GM12878 (cell line): ENCODE data around the gene MYOM1. TPM values are rescaled to one million over a fixed set of nuclear protein-coding genes. Genes with fewer than 3 reads are reported as not detected.

Experiments
- ATAC-seq: fragments of 200-7000 bp; cut with Tn5 transposase; 3 replicates; pipeline ENCODE4 v1.9.1; 2020; ENCODE audit warnings: mild to moderate bottlenecking, moderate library complexity
- BruUV-seq: library from RNA; stranded (reverse); fragments of 400-500 nt; replicated peaks from 2 replicates; lab custom pipeline; 2021; lab: Mats Ljungman, UMichigan
- CTCF ChIA-PET: fragments of 300-600 bp; sonication (Branson Sonifier 250); formaldehyde crosslinking; extraction: SDS; loops from one replicate; lab custom pipeline; 2021; ENCODE audit warnings: inconsistent platforms; lab: Yijun Ruan, JAX
- POLR2A ChIA-PET: fragments of 350-600 bp; formaldehyde crosslinking; extraction: SDS; loops from one replicate; lab custom pipeline; 2021; ENCODE audit warnings: inconsistent platforms; lab: Charles Lee
- RAD21 ChIA-PET: fragments of 300-600 bp; sonication (Branson Sonifier 250); formaldehyde crosslinking; loops from one replicate; lab custom pipeline; 2023; ENCODE audit warnings: antibody characterized with exemption; ENCODE audit not compliant: unreplicated experiment; lab: Charles Lee
- SMC1A ChIA-PET: fragments of 300-600 bp; sonication (Branson Sonifier 250); formaldehyde crosslinking; loops from one replicate; lab custom pipeline; 2023; ENCODE audit not compliant: unreplicated experiment, uncharacterized antibody; lab: Charles Lee
- DNase-seq: peaks from one replicate; pipeline ENCODE4 v3.0.0-alpha.2; 2011; ENCODE audit warnings: low read depth, low spot score
- FAIRE-seq: peaks from 3 replicates; lab custom pipeline; 2011; peaks lifted over from hg19 to GRCh38; lab: Jason Lieb, UNC
- H2AFZ ChIP-seq: 2 replicates; pipeline ENCODE4 v1.6.0; 2011; ENCODE audit warnings: low read depth, low read length, control low read depth; ENCODE audit not compliant: control insufficient read depth
- H3K27ac ChIP-seq: 2 replicates; pipeline ENCODE4 v1.5.1; 2011; ENCODE audit warnings: control low read depth; ENCODE audit not compliant: control insufficient read depth, insufficient read depth
- H3K27me3 ChIP-seq, 2 experiments: replicated peaks in 1 of 2; 2 replicates each; pipeline versions ENCODE4 v1.6.0 to v1.6.1; 2011; ENCODE audit warnings: low read length in 1 of 2; ENCODE audit not compliant: control insufficient read depth in 2 of 2, insufficient read depth in 2 of 2
- H3K36me3 ChIP-seq, 2 experiments: 2 replicates each; pipeline ENCODE4 v1.5.1; 2011; ENCODE audit warnings: low read length in 1 of 2; ENCODE audit not compliant: control insufficient read depth in 2 of 2, insufficient read depth in 2 of 2
- H3K4me1 ChIP-seq: 2 replicates; pipeline ENCODE4 v1.6.1; 2011; ENCODE audit warnings: mild to moderate bottlenecking, low read length, moderate library complexity, mixed read lengths; ENCODE audit not compliant: control insufficient read depth, insufficient read depth
- H3K4me2 ChIP-seq: 2 replicates; pipeline ENCODE4 v1.6.0; 2011; ENCODE audit warnings: control low read depth; ENCODE audit not compliant: control insufficient read depth, insufficient read depth
- H3K4me3 ChIP-seq: fragments of 200-600 bp; sonication (generic); 2 replicates; pipeline ENCODE4 v1.5.1; 2016
- H3K79me2 ChIP-seq: 2 replicates; pipeline ENCODE4 v1.6.0; 2011; ENCODE audit warnings: low read length; ENCODE audit not compliant: control insufficient read depth, insufficient read depth
- H3K9ac ChIP-seq: 2 replicates; pipeline ENCODE4 v1.8.0; 2011; ENCODE audit warnings: low read length, control low read depth, mixed read lengths; ENCODE audit not compliant: control insufficient read depth, insufficient read depth
- H3K9me3 ChIP-seq: replicated peaks from 3 replicates; pipeline ENCODE4 v1.5.1; 2011; ENCODE audit warnings: mild to moderate bottlenecking, low read length; ENCODE audit not compliant: control insufficient read depth, insufficient read depth
- H4K20me1 ChIP-seq: 2 replicates; pipeline ENCODE4 v1.6.0; 2011; ENCODE audit not compliant: control insufficient read depth, insufficient read depth
- EP300 ChIP-seq, 2 experiments: fragments of 150-350 bp in 1 of 2; IDR thresholded peaks; 2 replicates each; pipeline ENCODE4 v1.6.1; 2011 to 2012; ENCODE audit warnings: low read depth in 2 of 2, low read length in 2 of 2, borderline replicate concordance in 1 of 2, improper control_type of control experiment in 1 of 2, inconsistent platforms in 1 of 2; ENCODE audit not compliant: control insufficient read depth in 1 of 2
- FOXM1 ChIP-seq: IDR thresholded peaks from 2 replicates; pipeline ENCODE4 v1.6.1; 2012; ENCODE audit warnings: low read depth, mild to moderate bottlenecking, inconsistent platforms, low read length, moderate library complexity
- NBN ChIP-seq: fragments of 450-650 bp; IDR thresholded peaks from 2 replicates; pipeline ENCODE4 v1.6.1; 2016
- NFIC ChIP-seq: IDR thresholded peaks from 2 replicates; pipeline ENCODE4 v1.6.1; 2012; ENCODE audit warnings: low read depth, mild to moderate bottlenecking, inconsistent platforms, low read length, moderate library complexity
- POLR2AphosphoS2 ChIP-seq: IDR thresholded peaks from 2 replicates; pipeline ENCODE4 v1.6.1; 2011; ENCODE audit warnings: low read depth, mild to moderate bottlenecking, low read length, improper control_type of control experiment, moderate library complexity
- RELB ChIP-seq: fragments of 450-650 bp; IDR thresholded peaks from 2 replicates; pipeline ENCODE4 v1.6.1; 2017; ENCODE audit warnings: low read depth, mild to moderate bottlenecking, moderate library complexity
- REST ChIP-seq: IDR thresholded peaks from 2 replicates; pipeline ENCODE4 v1.6.1; 2012; ENCODE audit warnings: mild to moderate bottlenecking, low read depth, low read length
- WGBS: methylation state at CpG from one replicate; pipeline ENCODE4 v1.1.6; 2016; ENCODE audit warnings: low lambda C conversion rate; ENCODE audit not compliant: insufficient replicate concordance, insufficient coverage; ENCODE audit errors: missing lambda C conversion rate; 5-methylcytosine and 5-hydroxymethylcytosine counted together
- in situ Hi-C: fragments of 300-500 bp; cut with MboI; formaldehyde crosslinking; loops from 9 replicates; pipeline ENCODE4 v1.14.3; 2018; ENCODE audit warnings: mixed read lengths
- intact Hi-C: fragments of 100-400 bp; cut with micrococcal nuclease; formaldehyde crosslinking; loops from one replicate; pipeline ENCODE4 v1.14.2; 2022; ENCODE audit not compliant: unreplicated experiment
- polyA plus RNA-seq, 11 experiments: library from polyadenylated mRNA; depleted of rRNA in 4 of 11; unstranded in 6 of 11; stranded (reverse) in 5 of 11; fragments of >200 nt; fragmentation: Nextera tagmentation in 4 of 11; fragmentation: Illumina TruSeq in 1 of 11; extraction: Ambion mirVana in 4 of 11; extraction: Trizol in 1 of 11; gene quantifications; 1 replicate in 1 of 11; 2 replicates in 10 of 11; pipeline versions ENCODE4 v1.2.1 to v1.2.3, GENCODE V29; 2011 to 2016; ENCODE audit warnings: inconsistent platforms in 2 of 11, missing spikeins in 2 of 11, low read depth in 1 of 11
- total RNA-seq, 4 experiments: library from RNA; depleted of rRNA in 3 of 4; stranded (reverse); fragments of >200 nt in 3 of 4; fragmentation: Illumina TruSeq in 1 of 4; extraction: Trizol in 1 of 4; gene quantifications; 2 replicates each; pipeline versions ENCODE4 v1.2.1 to v1.2.3, GENCODE V29; 2013 to 2021
- TF ChIP-seq, protein P1 (sequence below): fragments of 450-650 bp; IDR thresholded peaks from 2 replicates; pipeline ENCODE4 v1.6.1; 2018; ENCODE audit warnings: borderline replicate concordance, mild to moderate bottlenecking; ENCODE audit not compliant: partially characterized antibody
- TF ChIP-seq, protein P2 (sequence below): IDR thresholded peaks from 2 replicates; pipeline ENCODE4 v1.6.1; 2011; ENCODE audit warnings: low read depth, low read length, improper control_type of control experiment, borderline replicate concordance

MYOM1 gene
- total and polyA plus RNA-seq, 10 of the 15 experiments (the other 5 are each of a cell fraction or from before 2014, with no cell fraction given), result 0.06 to 1.0 (median 0.57) TPM

DNA sequence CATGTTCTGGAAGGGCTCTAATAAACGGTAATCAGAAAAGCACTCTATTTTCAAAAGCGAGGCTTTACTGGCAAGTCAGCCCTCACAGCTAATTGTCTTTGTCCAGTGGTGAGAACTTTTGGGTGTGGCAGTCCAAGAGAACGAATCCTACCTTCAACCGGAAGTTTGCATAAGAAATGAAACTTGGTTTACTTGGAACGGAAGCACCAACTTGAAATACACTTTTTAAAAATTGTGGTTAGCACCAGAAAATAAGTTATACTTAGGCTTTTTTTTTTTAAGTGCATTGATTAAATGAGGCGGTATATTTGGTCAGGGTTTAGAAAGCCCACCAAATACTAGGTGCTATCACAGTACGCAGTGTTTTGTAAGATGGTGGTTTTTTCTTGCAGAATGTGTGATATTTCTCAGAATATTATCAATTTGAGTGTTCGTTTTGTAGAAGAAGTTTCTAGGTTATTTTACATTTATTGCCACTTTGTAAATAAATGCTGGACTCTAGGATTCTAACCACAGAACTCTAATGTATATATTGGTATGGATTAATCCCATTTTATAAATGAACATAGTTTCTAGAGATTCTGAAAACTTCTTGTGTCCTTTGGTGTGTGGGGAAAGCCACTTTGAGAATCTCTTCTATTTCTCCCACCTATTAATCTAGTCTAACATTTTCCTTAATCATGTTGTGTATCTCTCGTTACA lies 29.0 kb upstream of the MYOM1 start (continued):
- no peak for TF ChIP-seq RELB

GRCh38 chr18:3248062-3248657 lies 28.4 kb upstream of the MYOM1 start:
- FAIRE-seq, result no peak
- H3K9ac ChIP-seq, result peak overlapping the region; percentile 97
- H3K9me3 ChIP-seq, result no peaks in the 10 kb centered on the region; the same call in 1 of the 3 replicates
- no peak for DNase-seq
- H3K4me1 ChIP-seq, result peaks cover 9% of the 10 kb centered on the region; the same call in 1 of the 2 replicates
- H2AFZ ChIP-seq, result no peak overlapping the region
- peaks cover 87% of the 10 kb centered on the region for H3K79me2 ChIP-seq
- H3K4me2 ChIP-seq, result no peak overlapping the region; the same call in none of the 2 replicates
- POLR2A ChIA-PET, result interaction anchor here (0.6 to 3.2 kb wide), 16 partner anchors 8 to 358 kb away, joined by 3 to 15 read pairs (median 6); partner anchors contain the start of gene MYL12B
- no peaks in the 10 kb centered on the region for H3K27me3 ChIP-seq
- H3K4me3 ChIP-seq, result peak overlapping the region; percentile 91
- intact Hi-C loops, result loop anchor here (5.0 to 10.0 kb wide), 4 partner anchors 266 to 676 kb away; partner anchors contain the start of genes METTL4 and NDC80
- peaks cover 0 to 2% of the 10 kb centered on the region in 2 experiments; a peak in 2 of 4 replicates for H3K36me3 ChIP-seq
- CTCF ChIA-PET, result interaction anchor here (0.9 to 7.1 kb wide), 11 partner anchors 13 to 314 kb away, joined by 3 to 99 read pairs (median 20); no protein-coding TSS in a partner anchor
- BruUV-seq, result no TSS peak
- 0 out of 2 replicates have a peak, but pooled peaks cover 4% of the 10 kb centered on the region for H4K20me1 ChIP-seq
- WGBS, result under 1% methylated on average over 22 of the region's 22 CpGs
- RAD21 ChIA-PET, result interaction anchor here (0.7 to 6.5 kb wide), 18 partner anchors 8 to 418 kb away, joined by 3 to 118 read pairs (median 19); no protein-coding TSS in a partner anchor
- peak overlapping the region; percentile 95 for H3K27ac ChIP-seq
- no peak for ATAC-seq
- SMC1A ChIA-PET, result interaction anchor here (0.8 to 12.1 kb wide), 15 partner anchors 8 to 478 kb away, joined by 3 to 105 read pairs (median 12); no protein-coding TSS in a partner anchor
- in situ Hi-C loops, result loop anchor here (5.0 kb wide), 2 partner anchors 251 to 311 kb away; no protein-coding TSS in a partner anchor
- TF ChIP-seq, protein P1, sequence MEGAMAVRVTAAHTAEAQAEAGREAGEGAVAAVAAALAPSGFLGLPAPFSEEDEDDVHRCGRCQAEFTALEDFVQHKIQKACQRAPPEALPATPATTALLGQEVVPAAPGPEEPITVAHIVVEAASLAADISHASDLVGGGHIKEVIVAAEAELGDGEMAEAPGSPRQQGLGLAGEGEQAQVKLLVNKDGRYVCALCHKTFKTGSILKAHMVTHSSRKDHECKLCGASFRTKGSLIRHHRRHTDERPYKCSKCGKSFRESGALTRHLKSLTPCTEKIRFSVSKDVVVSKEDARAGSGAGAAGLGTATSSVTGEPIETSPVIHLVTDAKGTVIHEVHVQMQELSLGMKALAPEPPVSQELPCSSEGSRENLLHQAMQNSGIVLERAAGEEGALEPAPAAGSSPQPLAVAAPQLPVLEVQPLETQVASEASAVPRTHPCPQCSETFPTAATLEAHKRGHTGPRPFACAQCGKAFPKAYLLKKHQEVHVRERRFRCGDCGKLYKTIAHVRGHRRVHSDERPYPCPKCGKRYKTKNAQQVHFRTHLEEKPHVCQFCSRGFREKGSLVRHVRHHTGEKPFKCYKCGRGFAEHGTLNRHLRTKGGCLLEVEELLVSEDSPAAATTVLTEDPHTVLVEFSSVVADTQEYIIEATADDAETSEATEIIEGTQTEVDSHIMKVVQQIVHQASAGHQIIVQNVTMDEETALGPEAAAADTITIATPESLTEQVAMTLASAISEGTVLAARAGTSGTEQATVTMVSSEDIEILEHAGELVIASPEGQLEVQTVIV, result no peak
- TF ChIP-seq FOXM1 (peak; percentile 2; the same call in 1 of the 2 replicates), NBN (no peak), EP300 (IDR thresholded peaks at IDR 0.05; ENCODE audit: borderline replicate concordance in 1 of 2, control insufficient read depth in 1 of 2, low read depth in 2 of 2, low read length in 2 of 2) (0 out of 4 replicates have a peak, but pooled peaks of 1 of the 2 experiments have one; percentile 5), POLR2AphosphoS2 (0 out of 2 replicates have a peak, but pooled peaks have one; percentile 2), NFIC (no peak), REST (no peak)
- TF ChIP-seq, protein P2, sequence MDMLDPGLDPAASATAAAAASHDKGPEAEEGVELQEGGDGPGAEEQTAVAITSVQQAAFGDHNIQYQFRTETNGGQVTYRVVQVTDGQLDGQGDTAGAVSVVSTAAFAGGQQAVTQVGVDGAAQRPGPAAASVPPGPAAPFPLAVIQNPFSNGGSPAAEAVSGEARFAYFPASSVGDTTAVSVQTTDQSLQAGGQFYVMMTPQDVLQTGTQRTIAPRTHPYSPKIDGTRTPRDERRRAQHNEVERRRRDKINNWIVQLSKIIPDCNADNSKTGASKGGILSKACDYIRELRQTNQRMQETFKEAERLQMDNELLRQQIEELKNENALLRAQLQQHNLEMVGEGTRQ, result no peak
